ENCODE data around the gene POLR2B. TPM values are rescaled to one million over a fixed set of nuclear protein-coding genes. Genes with fewer than 3 reads are reported as not detected.

Gene POLR2B
- total and polyA plus RNA-seq, 9 donors: 31.8 to 79.4 (median 62.3) TPM

GRCh38 chr4:56972389-56972788 lies 6.3 kb upstream of the POLR2B start:
- TF ChIP-seq EP300 (IDR thresholded peaks at IDR 0.05) (no peak), CTCF (IDR thresholded peaks at IDR 0.05) (no peak), POLR2A (IDR thresholded peaks at IDR 0.05) (no peak)
- intact Hi-C loops (cut with DNase I): no loop called here
- Histone ChIP-seq H3K27me3 (no peaks in the 10 kb centered on the region), H3K27ac (no peak overlapping the region), H3K36me3 (no peaks in the 10 kb centered on the region), H3K4me3 (no peak overlapping the region), H3K9me3 (no peaks in the 10 kb centered on the region), H3K4me1 (ENCODE audit: insufficient read depth) (peaks cover 9% of the 10 kb centered on the region)
- no peak for DNase-seq
- 82 to 89% (median 83%) methylated on average over 2 of the region's 2 CpGs for WGBS, 3 donors

- no peaks in the 10 kb centered on the region for H3K9me3 ChIP-seq
- no peaks in the 10 kb centered on the region for H3K36me3 ChIP-seq
- DNase-seq: no peak
- H3K27me3 ChIP-seq: no peaks in the 10 kb centered on the region
- peaks cover 9% of the 10 kb centered on the region for H3K4me1 ChIP-seq (ENCODE audit: insufficient read depth)
- H3K4me3 ChIP-seq: no peak overlapping the region
- no peak overlapping the region for H3K27ac ChIP-seq
- intact Hi-C loops (cut with DNase I): no loop called here
- no peak for TF ChIP-seq EP300 (IDR thresholded peaks at IDR 0.05)
- no peak for TF ChIP-seq CTCF (IDR thresholded peaks at IDR 0.05)
- no peak for TF ChIP-seq POLR2A (IDR thresholded peaks at IDR 0.05)
Measured at GRCh38 chr4:56972809-56973208, 5.9 kb upstream of the POLR2B start.

- no peaks in the 10 kb centered on the region for H3K36me3 ChIP-seq
- intact Hi-C loops (cut with DNase I): no loop called here
- 95 to 98% (median 96%) methylated on average over 3 of the region's 3 CpGs for WGBS, 3 donors
- H3K4me1 ChIP-seq (ENCODE audit: insufficient read depth): peaks cover 9% of the 10 kb centered on the region
- no peak for DNase-seq
- H3K9me3 ChIP-seq: no peaks in the 10 kb centered on the region
- H3K27ac ChIP-seq: no peak overlapping the region
- no peak for TF ChIP-seq POLR2A (IDR thresholded peaks at IDR 0.05)
- no peak overlapping the region for H3K4me3 ChIP-seq
- H3K27me3 ChIP-seq: no peaks in the 10 kb centered on the region
Measured at GRCh38 chr4:56973336-56973735, 5.4 kb upstream of the POLR2B start.

- TF ChIP-seq POLR2A (IDR thresholded peaks at IDR 0.05): no peak
- no peak for TF ChIP-seq CTCF (IDR thresholded peaks at IDR 0.05)
- TF ChIP-seq EP300 (IDR thresholded peaks at IDR 0.05): no peak
- H3K27me3 ChIP-seq: no peaks in the 10 kb centered on the region
- no peak overlapping the region for H3K27ac ChIP-seq
- intact Hi-C loops (cut with DNase I): loop anchor here in 1 of 4 donors (5.0 kb wide), 1 partner anchor 69 kb away; the partner anchor contains the start of gene REST
- H3K36me3 ChIP-seq: no peaks in the 10 kb centered on the region
- H3K9me3 ChIP-seq: no peaks in the 10 kb centered on the region
- peak in 3 of 5 donors; percentile 9 to 59 (median 19) for DNase-seq
- WGBS, 3 donors: 1 to 2% (median 2%) methylated on average over 29 to 35 of the region's 35 CpGs
- H3K4me3 ChIP-seq: peak overlapping the region; percentile 90
- H3K4me1 ChIP-seq (ENCODE audit: insufficient read depth): peaks cover 19% of the 10 kb centered on the region
Measured at GRCh38 chr4:56976283-56976836, 2.3 kb upstream of the POLR2B start.

GRCh38 chr4:56976837-56977320 lies 1.8 kb upstream of the POLR2B start:
- no peaks in the 10 kb centered on the region for H3K36me3 ChIP-seq
- H3K27me3 ChIP-seq: no peaks in the 10 kb centered on the region
- WGBS, 3 donors: 0% methylated on average over 12 to 46 of the region's 46 CpGs
- peak in 2 of 5 donors; percentile 28 to 51 for DNase-seq
- TF ChIP-seq EP300 (IDR thresholded peaks at IDR 0.05): no peak
- peaks cover 19% of the 10 kb centered on the region for H3K4me1 ChIP-seq (ENCODE audit: insufficient read depth)
- intact Hi-C loops (cut with DNase I): loop anchor here in 1 of 4 donors (5.0 kb wide), 1 partner anchor 70 kb away; the partner anchor contains the start of gene REST
- H3K9me3 ChIP-seq: no peaks in the 10 kb centered on the region
- peak overlapping the region; percentile 90 for H3K4me3 ChIP-seq
- H3K27ac ChIP-seq: peak overlapping the region in 1 of 2 donors; percentile 88
